Posterior cingulate gyrus (tissue), 11 donors: Measurements from ENCODE around the gene ALK.
A peak's percentile ranks its signal among the peaks of the same experiment; 100 is the strongest.

Experiments used
- DNase-seq, 10 donors: peaks; one replicate each; pipeline versions ENCODE4 v3.0.0 to v3.0.0-alpha.2; 2020 to 2021; ENCODE audit warnings: mixed read lengths in 3 of 10
- intact Hi-C: fragments of 100-400 bp; cut with DNase I; formaldehyde crosslinking; loops from one replicate; pipeline ENCODE4 v1.15.1; 2023

Gene ALK

GRCh38 chr2:29921560-29921915, at the start of gene ALK:
TSS of gene ALK (minus strand) at chr2:29921586. CDS start at chr2:29920659, 927 bp downstream.
- intact Hi-C loops = loop anchor here (5.0 kb wide), 1 partner anchor 624 kb away; no protein-coding TSS in a partner anchor
- DNase-seq = peak; percentile 76 to 97 (median 92)

- intact Hi-C loops = no loop called here
- no peak for DNase-seq
These were observed 44.9 kb upstream of the ALK start for GRCh38 chr2:29966266-29966665.

GRCh38 chr2:29963972-29964570, 42.7 kb upstream of the ALK start:
- intact Hi-C loops = no loop called here
- no peak for DNase-seq

GRCh38 chr2:29962922-29963321, 41.5 kb upstream of the ALK start:
- intact Hi-C loops = no loop called here
- no peak for DNase-seq

GRCh38 chr2:29954316-29954715, 32.9 kb upstream of the ALK start:
- intact Hi-C loops = no loop called here
- no peak for DNase-seq

GRCh38 chr2:29952973-29953372, 31.6 kb upstream of the ALK start:
- DNase-seq = no peak
- intact Hi-C loops = no loop called here

- intact Hi-C loops = no loop called here
- no peak for DNase-seq
These were observed 30.2 kb upstream of the ALK start for GRCh38 chr2:29951576-29951975.

- intact Hi-C loops = no loop called here
- DNase-seq = no peak
These were observed 29.1 kb upstream of the ALK start for GRCh38 chr2:29950481-29950880.

GRCh38 chr2:29949042-29949441, 27.7 kb upstream of the ALK start:
- intact Hi-C loops = no loop called here
- no peak for DNase-seq

- intact Hi-C loops = no loop called here
- no peak for DNase-seq
These were observed 25.1 kb upstream of the ALK start for GRCh38 chr2:29946505-29946904.

- intact Hi-C loops = no loop called here
- DNase-seq = no peak
These were observed 21.3 kb upstream of the ALK start for GRCh38 chr2:29942711-29943110.

- intact Hi-C loops = no loop called here
- DNase-seq = no peak
These were observed 19.3 kb upstream of the ALK start for GRCh38 chr2:29940706-29941105.

GRCh38 chr2:29936020-29936419, 14.6 kb upstream of the ALK start:
- intact Hi-C loops = no loop called here
- no peak for DNase-seq

- intact Hi-C loops = no loop called here
- DNase-seq = no peak
These were observed 10.4 kb upstream of the ALK start for GRCh38 chr2:29931818-29932217.

GRCh38 chr2:29923110-29923721, 1.8 kb upstream of the ALK start:
- DNase-seq = peak; percentile 44 to 94 (median 69)
- intact Hi-C loops = loop anchor here (5.0 kb wide), 1 partner anchor 626 kb away; no protein-coding TSS in a partner anchor

- no peak for DNase-seq
- intact Hi-C loops = loop anchor here (1.0 to 5.0 kb wide), 2 partner anchors 104 to 625 kb away; no protein-coding TSS in a partner anchor
These were observed 1.2 kb upstream of the ALK start for GRCh38 chr2:29922605-29923004.

- intact Hi-C loops = loop anchor here (5.0 kb wide), 1 partner anchor 624 kb away; no protein-coding TSS in a partner anchor
- peak in 8 of 10 donors; percentile 11 to 87 (median 32) for DNase-seq
These were observed 491 bp downstream of the ALK start for GRCh38 chr2:29920631-29921559.

- intact Hi-C loops = loop anchor here (5.0 kb wide), 1 partner anchor 623 kb away; no protein-coding TSS in a partner anchor
- peak; percentile 26 to 93 (median 50) for DNase-seq
These were observed 1.2 kb downstream of the ALK start for GRCh38 chr2:29920130-29920577.

GRCh38 chr2:29918941-29919340, 2.4 kb downstream of the ALK start:
- no peak for DNase-seq
- intact Hi-C loops = no loop called here

- DNase-seq = no peak
- intact Hi-C loops = no loop called here
These were observed 3.6 kb downstream of the ALK start for GRCh38 chr2:29917781-29918180.

- DNase-seq = no peak
- intact Hi-C loops = no loop called here
These were observed 4.8 kb downstream of the ALK start for GRCh38 chr2:29916571-29916970.
